Central memory CD8-positive, alpha-beta T cell (primary cell): Measurements from ENCODE around the gene DENND6B.

Source experiments
- ATAC-seq: fragments of 150-1000 bp; cut with Tn5 transposase; replicated peaks from 2 replicates; pipeline ENCODE4 v1.10.0; 2022; ENCODE audit warnings: mild to moderate bottlenecking, moderate FRiP score, moderate number of reproducible peaks; ENCODE audit not compliant: poor library complexity, severe bottlenecking; ENCODE audit errors: extremely low read depth
- DNase-seq, 2 donors: peaks; one replicate each; pipeline ENCODE4 v3.0.0; 2021; ENCODE audit warnings: low spot score in 2 of 2
- H3K27ac Mint-ChIP-seq: one replicate; pipeline ENCODE4 v1.8.0; 2022; ENCODE audit warnings: low read depth, mild to moderate bottlenecking, moderate library complexity, mixed read lengths
- H3K27me3 Mint-ChIP-seq: one replicate; pipeline ENCODE4 v1.8.0; 2022; ENCODE audit warnings: mixed read lengths
- H3K36me3 Mint-ChIP-seq: one replicate; pipeline ENCODE4 v1.8.0; 2022; ENCODE audit warnings: mild to moderate bottlenecking, moderate library complexity, mixed read lengths; ENCODE audit not compliant: insufficient read depth
- H3K4me1 Mint-ChIP-seq: one replicate; pipeline ENCODE4 v1.8.0; 2022; ENCODE audit warnings: mixed read lengths
- H3K4me3 Mint-ChIP-seq: one replicate; pipeline ENCODE4 v1.8.0; 2022; ENCODE audit warnings: mild to moderate bottlenecking, moderate library complexity, mixed read lengths
- H3K9me3 Mint-ChIP-seq: one replicate; pipeline ENCODE4 v1.8.0; 2022; ENCODE audit warnings: mixed read lengths

Gene DENND6B

GRCh38 chr22:50317178-50317577 lies 9.6 kb downstream of the DENND6B start:
- no peak for ATAC-seq

GRCh38 chr22:50316114-50317065 lies 10.4 kb downstream of the DENND6B start:
- Mint-ChIP-seq H3K9me3 (no peaks in the 10 kb centered on the region), H3K4me3 (no peak overlapping the region), H3K27me3 (no peaks in the 10 kb centered on the region), H3K36me3 (peaks cover 4% of the 10 kb centered on the region), H3K4me1 (peaks cover 17% of the 10 kb centered on the region), H3K27ac (no peak overlapping the region)
- DNase-seq (no peak), ATAC-seq (no peak)

More at GRCh38 chr22:50317178-50317577, 9.6 kb downstream of the DENND6B start:
- peaks cover 4% of the 10 kb centered on the region for H3K36me3 Mint-ChIP-seq
- no peak overlapping the region for H3K27ac Mint-ChIP-seq
- H3K4me1 Mint-ChIP-seq = peaks cover 17% of the 10 kb centered on the region
- no peak for DNase-seq
- H3K9me3 Mint-ChIP-seq = no peaks in the 10 kb centered on the region
- H3K27me3 Mint-ChIP-seq = no peaks in the 10 kb centered on the region
- no peak overlapping the region for H3K4me3 Mint-ChIP-seq

GRCh38 chr22:50315289-50316113 lies 11.3 kb downstream of the DENND6B start:
- no peak for DNase-seq
- H3K27ac Mint-ChIP-seq = peak overlapping the region; percentile 10
- H3K9me3 Mint-ChIP-seq = no peaks in the 10 kb centered on the region
- no peaks in the 10 kb centered on the region for H3K27me3 Mint-ChIP-seq
- H3K36me3 Mint-ChIP-seq = peaks cover 4% of the 10 kb centered on the region
- no peak for ATAC-seq
- peaks cover 17% of the 10 kb centered on the region for H3K4me1 Mint-ChIP-seq
- H3K4me3 Mint-ChIP-seq = peak overlapping the region; percentile 79

GRCh38 chr22:50314455-50315288 lies 12.1 kb downstream of the DENND6B start:
- ATAC-seq = peak; percentile 89
- Mint-ChIP-seq H3K4me3 (peak overlapping the region; percentile 79), H3K4me1 (peaks cover 17% of the 10 kb centered on the region), H3K9me3 (no peaks in the 10 kb centered on the region), H3K27ac (peak overlapping the region; percentile 45), H3K36me3 (peaks cover 4% of the 10 kb centered on the region), H3K27me3 (no peaks in the 10 kb centered on the region)
- peak; percentile 51 to 61 for DNase-seq

- Mint-ChIP-seq H3K36me3 (peaks cover 4% of the 10 kb centered on the region), H3K4me3 (peak overlapping the region; percentile 79), H3K27me3 (no peaks in the 10 kb centered on the region)
Measured at GRCh38 chr22:50314081-50314454, 12.7 kb downstream of the DENND6B start.

GRCh38 chr22:50313600-50313999 lies 13.2 kb downstream of the DENND6B start:
- H3K27me3 Mint-ChIP-seq = no peaks in the 10 kb centered on the region
- H3K4me1 Mint-ChIP-seq = peaks cover 17% of the 10 kb centered on the region
- ATAC-seq (no peak), DNase-seq (no peak)
- H3K4me3 Mint-ChIP-seq = peak overlapping the region; percentile 79
- H3K9me3 Mint-ChIP-seq = no peaks in the 10 kb centered on the region
- H3K27ac Mint-ChIP-seq = peak overlapping the region; percentile 45
- H3K36me3 Mint-ChIP-seq = peaks cover 4% of the 10 kb centered on the region

More at GRCh38 chr22:50314081-50314454, 12.7 kb downstream of the DENND6B start:
- DNase-seq (no peak), ATAC-seq (no peak)
- Mint-ChIP-seq H3K9me3 (no peaks in the 10 kb centered on the region), H3K4me1 (peaks cover 17% of the 10 kb centered on the region), H3K27ac (peak overlapping the region; percentile 45)

GRCh38 chr22:50313021-50313420 lies 13.8 kb downstream of the DENND6B start:
- Mint-ChIP-seq H3K36me3 (peaks cover 4% of the 10 kb centered on the region), H3K27ac (no peak overlapping the region), H3K4me1 (peaks cover 17% of the 10 kb centered on the region), H3K4me3 (no peak overlapping the region), H3K9me3 (no peaks in the 10 kb centered on the region), H3K27me3 (no peaks in the 10 kb centered on the region)
- ATAC-seq (no peak), DNase-seq (no peak)

- Mint-ChIP-seq H3K4me1 (peaks cover 17% of the 10 kb centered on the region), H3K9me3 (no peaks in the 10 kb centered on the region), H3K27me3 (no peaks in the 10 kb centered on the region), H3K36me3 (peaks cover 3% of the 10 kb centered on the region), H3K27ac (no peak overlapping the region), H3K4me3 (no peak overlapping the region)
- ATAC-seq = no peak
- DNase-seq = no peak
Measured at GRCh38 chr22:50312371-50312770, 14.4 kb downstream of the DENND6B start.

- no peak overlapping the region for H3K27ac Mint-ChIP-seq
- DNase-seq (no peak), ATAC-seq (no peak)
- no peak overlapping the region for H3K4me3 Mint-ChIP-seq
- H3K9me3 Mint-ChIP-seq = no peaks in the 10 kb centered on the region
- H3K4me1 Mint-ChIP-seq = peaks cover 17% of the 10 kb centered on the region
- H3K36me3 Mint-ChIP-seq = peaks cover 1% of the 10 kb centered on the region
- H3K27me3 Mint-ChIP-seq = no peaks in the 10 kb centered on the region
Measured at GRCh38 chr22:50311606-50312351, 15.0 kb downstream of the DENND6B start.

- H3K27me3 Mint-ChIP-seq = peaks cover 5% of the 10 kb centered on the region
- peaks cover 1% of the 10 kb centered on the region for H3K36me3 Mint-ChIP-seq
- DNase-seq = no peak
- no peak for ATAC-seq
- no peak overlapping the region for H3K4me3 Mint-ChIP-seq
- H3K4me1 Mint-ChIP-seq = peaks cover 20% of the 10 kb centered on the region
- no peak overlapping the region for H3K27ac Mint-ChIP-seq
- no peaks in the 10 kb centered on the region for H3K9me3 Mint-ChIP-seq
Measured at GRCh38 chr22:50310949-50311444, 15.8 kb downstream of the DENND6B start.

- Mint-ChIP-seq H3K27me3 (peaks cover 13% of the 10 kb centered on the region), H3K36me3 (peaks cover 1% of the 10 kb centered on the region), H3K27ac (no peak overlapping the region), H3K9me3 (no peaks in the 10 kb centered on the region), H3K4me3 (no peak overlapping the region), H3K4me1 (peaks cover 17% of the 10 kb centered on the region)
- ATAC-seq (no peak), DNase-seq (no peak)
Measured at GRCh38 chr22:50310031-50310722, 16.6 kb downstream of the DENND6B start.
